ENCODE results near the gene CD8B2.

DNA sequence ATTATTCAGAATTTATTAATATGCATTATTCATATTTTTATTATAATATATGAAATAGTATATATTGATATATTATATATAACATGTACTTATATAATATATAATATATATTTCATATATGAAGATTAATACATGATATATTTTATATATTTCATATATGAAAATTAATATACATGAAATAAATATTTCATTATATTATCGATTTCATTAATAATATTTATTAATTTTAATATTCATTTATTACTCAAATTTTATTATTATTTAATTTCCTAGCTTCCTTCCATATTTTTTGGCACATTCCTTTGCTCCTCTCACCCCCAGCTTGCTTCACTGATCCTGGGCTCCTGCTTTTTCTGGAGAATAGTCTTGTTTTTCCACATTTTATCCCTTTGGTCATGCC is 29.7 kb downstream of the CD8B2 start:
- TF ChIP-seq, protein P1, sequence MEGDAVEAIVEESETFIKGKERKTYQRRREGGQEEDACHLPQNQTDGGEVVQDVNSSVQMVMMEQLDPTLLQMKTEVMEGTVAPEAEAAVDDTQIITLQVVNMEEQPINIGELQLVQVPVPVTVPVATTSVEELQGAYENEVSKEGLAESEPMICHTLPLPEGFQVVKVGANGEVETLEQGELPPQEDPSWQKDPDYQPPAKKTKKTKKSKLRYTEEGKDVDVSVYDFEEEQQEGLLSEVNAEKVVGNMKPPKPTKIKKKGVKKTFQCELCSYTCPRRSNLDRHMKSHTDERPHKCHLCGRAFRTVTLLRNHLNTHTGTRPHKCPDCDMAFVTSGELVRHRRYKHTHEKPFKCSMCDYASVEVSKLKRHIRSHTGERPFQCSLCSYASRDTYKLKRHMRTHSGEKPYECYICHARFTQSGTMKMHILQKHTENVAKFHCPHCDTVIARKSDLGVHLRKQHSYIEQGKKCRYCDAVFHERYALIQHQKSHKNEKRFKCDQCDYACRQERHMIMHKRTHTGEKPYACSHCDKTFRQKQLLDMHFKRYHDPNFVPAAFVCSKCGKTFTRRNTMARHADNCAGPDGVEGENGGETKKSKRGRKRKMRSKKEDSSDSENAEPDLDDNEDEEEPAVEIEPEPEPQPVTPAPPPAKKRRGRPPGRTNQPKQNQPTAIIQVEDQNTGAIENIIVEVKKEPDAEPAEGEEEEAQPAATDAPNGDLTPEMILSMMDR (conservative IDR thresholded peaks at IDR 0.05; ENCODE audit: low read length) = no peak
- TF ChIP-seq EZH2phosphoT487 (IDR thresholded peaks at IDR 0.05; ENCODE audit: borderline replicate concordance) = no peak

Data from Loucy (cell line).